Trophoblast cell (in vitro differentiated cells and primary cell): ENCODE results near the gene EMP2.

Experiments used
- DNase-seq, 2 donors: peaks; one replicate each; pipeline ENCODE4 v3.0.0-alpha.2; 2016
- H2AFZ ChIP-seq: 2 replicates; pipeline ENCODE4 v1.6.1; 2013; ENCODE audit warnings: low read length, moderate library complexity, mild to moderate bottlenecking; ENCODE audit not compliant: insufficient read depth, poor library complexity
- H2AK5ac ChIP-seq: 2 replicates; pipeline ENCODE4 v1.6.1; 2013; ENCODE audit warnings: mild to moderate bottlenecking, low read length
- H2BK120ac ChIP-seq: 2 replicates; pipeline ENCODE4 v1.6.1; 2013; ENCODE audit warnings: low read length, mild to moderate bottlenecking, moderate library complexity; ENCODE audit not compliant: insufficient read depth, poor library complexity
- H2BK12ac ChIP-seq: 2 replicates; pipeline ENCODE4 v1.6.1; 2013; ENCODE audit warnings: mild to moderate bottlenecking, low read length, moderate library complexity
- H2BK5ac ChIP-seq: 2 replicates; pipeline ENCODE4 v1.6.1; 2013; ENCODE audit warnings: low read length, low read depth, moderate library complexity, mild to moderate bottlenecking; ENCODE audit not compliant: poor library complexity
- H3K14ac ChIP-seq: 2 replicates; pipeline ENCODE4 v1.6.1; 2013; ENCODE audit warnings: mild to moderate bottlenecking, low read length
- H3K18ac ChIP-seq: 2 replicates; pipeline ENCODE4 v1.6.1; 2013; ENCODE audit warnings: mild to moderate bottlenecking, low read length
- H3K23ac ChIP-seq: 2 replicates; pipeline ENCODE4 v1.6.1; 2013; ENCODE audit warnings: low read length
- H3K27ac ChIP-seq: 2 replicates; pipeline ENCODE4 v1.5.1; 2013; ENCODE audit warnings: low read depth, mild to moderate bottlenecking, inconsistent platforms, low read length, moderate library complexity
- H3K27me3 ChIP-seq: 2 replicates; pipeline ENCODE4 v1.6.1; 2013; ENCODE audit warnings: inconsistent platforms, mild to moderate bottlenecking, low read length, moderate library complexity; ENCODE audit not compliant: insufficient read depth
- H3K36me3 ChIP-seq, 2 experiments: 1 replicate in 1 of 2; 2 replicates in 1 of 2; pipeline ENCODE4 v1.6.1; 2013; ENCODE audit warnings: low read length in 2 of 2, mild to moderate bottlenecking in 2 of 2, moderate library complexity in 1 of 2; ENCODE audit not compliant: insufficient read depth in 2 of 2, control insufficient read depth in 1 of 2
- H3K4ac ChIP-seq: 2 replicates; pipeline ENCODE4 v1.6.1; 2013; ENCODE audit warnings: low read depth, mild to moderate bottlenecking, low read length, moderate library complexity
- H3K4me1 ChIP-seq, 2 experiments: 1 replicate in 1 of 2; 2 replicates in 1 of 2; pipeline ENCODE4 v1.6.1; 2013; ENCODE audit warnings: low read length in 2 of 2, mild to moderate bottlenecking in 2 of 2, moderate library complexity in 1 of 2; ENCODE audit not compliant: insufficient read depth in 2 of 2, control insufficient read depth in 1 of 2
- H3K4me2 ChIP-seq: 2 replicates; pipeline ENCODE4 v1.6.1; 2013; ENCODE audit warnings: inconsistent platforms, mild to moderate bottlenecking, low read length, moderate library complexity
- H3K4me3 ChIP-seq: 2 replicates; pipeline ENCODE4 v1.5.1; 2013; ENCODE audit warnings: mild to moderate bottlenecking, low read depth, low read length, inconsistent platforms
- H3K79me1 ChIP-seq: one replicate; pipeline ENCODE4 v1.6.1; 2013; ENCODE audit warnings: low read length
- H3K79me2 ChIP-seq: 2 replicates; pipeline ENCODE4 v1.6.1; 2013; ENCODE audit warnings: low read length, mild to moderate bottlenecking; ENCODE audit not compliant: control insufficient read depth, insufficient read depth, poor library complexity
- H3K9ac ChIP-seq: 2 replicates; pipeline ENCODE4 v1.6.1; 2013; ENCODE audit warnings: mild to moderate bottlenecking, low read length
- H3K9me3 ChIP-seq: 2 replicates; pipeline ENCODE4 v1.6.1; 2013; ENCODE audit warnings: low read depth, mild to moderate bottlenecking, control low read depth, inconsistent platforms, low read length; ENCODE audit not compliant: insufficient read depth
- H4K12ac ChIP-seq: 2 replicates; pipeline ENCODE4 v1.6.1; 2013; ENCODE audit warnings: low read depth, mild to moderate bottlenecking, low read length, moderate library complexity
- H4K8ac ChIP-seq: 2 replicates; pipeline ENCODE4 v1.6.1; 2013; ENCODE audit warnings: low read depth, mild to moderate bottlenecking, low read length, moderate library complexity
- H4K91ac ChIP-seq: one replicate; pipeline ENCODE4 v1.6.1; 2013; ENCODE audit warnings: low read depth, mild to moderate bottlenecking, low read length, moderate library complexity
- WGBS: extraction: QIAGEN DNeasy Blood & Tissue Kit; methylation state at CpG from one replicate; pipeline ENCODE4 v1.1.7; 2013; ENCODE audit warnings: missing lambda C conversion rate; ENCODE audit not compliant: insufficient read length, insufficient coverage; ENCODE audit errors: extremely low coverage; 5-methylcytosine and 5-hydroxymethylcytosine counted together

EMP2 gene

DNA sequence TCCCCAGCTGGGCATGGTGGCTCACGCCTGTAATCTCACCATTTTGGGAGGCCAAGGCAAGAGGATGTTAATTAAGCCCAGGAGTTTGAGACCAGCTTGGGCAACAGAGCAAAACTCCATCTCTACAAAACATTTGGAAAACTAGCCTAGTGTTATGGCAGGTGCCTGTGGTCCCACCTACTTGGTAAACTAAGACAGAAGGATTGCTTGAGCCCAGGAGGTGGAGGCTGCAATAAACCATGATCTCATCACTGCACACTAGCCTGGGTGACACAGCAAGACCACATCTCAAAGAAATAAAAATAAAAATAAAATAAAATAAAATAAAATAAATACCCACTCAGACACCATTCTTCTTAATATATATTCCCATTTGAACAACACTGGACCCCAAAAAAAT is 32.0 kb downstream of the EMP2 start:
- H3K23ac ChIP-seq = no peak overlapping the region
- no peak overlapping the region for H2BK12ac ChIP-seq
- no peak overlapping the region for H2BK120ac ChIP-seq
- no peak overlapping the region for H2BK5ac ChIP-seq
- no peak overlapping the region for H3K27ac ChIP-seq
- H3K9me3 ChIP-seq = peaks cover 2% of the 10 kb centered on the region
- no peak overlapping the region for H3K4me2 ChIP-seq
- H2AK5ac ChIP-seq = no peak overlapping the region
- no peak overlapping the region for H4K12ac ChIP-seq
- H3K4me1 ChIP-seq = no peaks in the 10 kb centered on the region
- no peak overlapping the region for H3K9ac ChIP-seq
- H2AFZ ChIP-seq = no peak overlapping the region
- no CpG with 5 or more reads among the region's 1 CpG for WGBS
- no peak overlapping the region for H3K4me3 ChIP-seq
- no peak for DNase-seq
- no peak overlapping the region for H3K4ac ChIP-seq
- no peak overlapping the region for H4K8ac ChIP-seq
- no peak overlapping the region for H4K91ac ChIP-seq
- H3K18ac ChIP-seq = no peak overlapping the region
- H3K36me3 ChIP-seq = peaks cover 17 to 31% of the 10 kb centered on the region in 2 experiments
- no peaks in the 10 kb centered on the region for H3K27me3 ChIP-seq
- no peak overlapping the region for H3K14ac ChIP-seq
- no peaks in the 10 kb centered on the region for H3K79me2 ChIP-seq
- H3K79me1 ChIP-seq = no peaks in the 10 kb centered on the region

DNA sequence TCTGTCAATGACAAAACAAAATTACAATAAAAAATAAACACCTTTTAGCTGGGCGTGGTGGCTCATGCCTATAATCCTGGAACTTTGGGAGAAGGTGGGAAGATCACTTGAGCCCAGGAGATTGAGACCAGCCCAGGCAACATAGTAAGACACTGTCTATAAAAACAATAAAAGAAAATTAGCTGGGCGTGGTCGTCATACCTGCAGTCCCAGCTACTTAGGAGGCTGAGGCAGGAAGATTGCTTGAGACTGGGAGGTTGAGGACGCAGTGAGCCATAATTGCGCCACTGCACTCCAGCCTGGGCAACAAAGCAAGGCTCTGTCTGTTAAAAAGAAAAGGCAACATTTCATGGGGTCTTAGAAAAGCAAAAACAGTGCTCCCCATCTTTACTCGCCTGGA is 32.7 kb downstream of the EMP2 start:
- Histone ChIP-seq H3K27me3 (no peaks in the 10 kb centered on the region), H4K12ac (no peak overlapping the region), H3K23ac (no peak overlapping the region), H2BK12ac (no peak overlapping the region), H3K4me3 (no peak overlapping the region), H3K36me3 (peaks cover 19 to 33% of the 10 kb centered on the region in 2 experiments), H4K8ac (no peak overlapping the region), H3K9ac (no peak overlapping the region), H2BK5ac (no peak overlapping the region), H3K9me3 (peaks cover 2% of the 10 kb centered on the region), H3K18ac (no peak overlapping the region), H3K14ac (no peak overlapping the region), H3K79me2 (no peaks in the 10 kb centered on the region), H3K27ac (no peak overlapping the region), H4K91ac (no peak overlapping the region), H2AK5ac (no peak overlapping the region), H3K79me1 (no peaks in the 10 kb centered on the region), H2AFZ (no peak overlapping the region), H3K4me1 (no peaks in the 10 kb centered on the region), H2BK120ac (no peak overlapping the region), H3K4ac (no peak overlapping the region), H3K4me2 (no peak overlapping the region)
- WGBS = no CpG with 5 or more reads among the region's 6 CpGs
- no peak for DNase-seq

DNA sequence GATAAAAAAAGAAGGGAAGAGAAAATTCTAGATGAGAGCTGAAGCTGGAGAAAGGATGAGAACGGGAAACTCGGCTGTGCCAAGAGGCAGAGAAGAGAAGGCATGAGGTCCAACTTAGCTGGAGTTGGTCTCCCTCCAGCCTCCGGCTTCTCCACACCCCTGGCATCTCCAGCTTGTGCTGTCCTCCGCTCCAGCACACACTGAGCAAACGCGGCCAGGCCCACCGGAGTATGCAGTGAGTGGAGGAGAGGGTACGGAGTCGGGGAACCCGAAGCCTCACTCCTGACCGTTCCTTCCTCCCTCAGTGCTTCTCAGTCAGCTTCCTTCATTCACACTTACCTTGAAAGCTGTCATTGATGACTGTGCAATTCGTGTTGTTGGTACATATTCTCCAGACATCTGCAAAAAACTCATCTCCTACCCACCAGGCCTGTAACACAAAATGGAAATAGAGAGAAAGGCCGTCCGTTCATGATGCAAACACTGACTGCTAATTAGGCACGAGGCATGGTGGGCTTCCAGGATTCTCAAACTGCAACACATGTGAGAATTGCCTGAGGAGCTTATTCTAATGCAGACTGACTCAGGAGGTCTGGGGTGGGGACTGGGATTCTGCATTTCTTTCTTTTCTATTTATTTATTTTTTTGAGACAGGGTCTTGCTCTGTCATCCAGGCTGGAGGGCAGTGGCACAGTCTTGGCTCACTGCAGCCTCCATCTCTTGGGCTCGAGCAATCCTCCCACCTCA is 37.0 kb downstream of the EMP2 start:
- H3K27ac ChIP-seq = no peak overlapping the region
- no peaks in the 10 kb centered on the region for H3K79me1 ChIP-seq
- no peaks in the 10 kb centered on the region for H3K27me3 ChIP-seq
- H3K79me2 ChIP-seq = no peaks in the 10 kb centered on the region
- DNase-seq = no peak
- H2BK120ac ChIP-seq = no peak overlapping the region
- H3K4ac ChIP-seq = no peak overlapping the region
- no peak overlapping the region for H4K91ac ChIP-seq
- no peak overlapping the region for H3K9ac ChIP-seq
- no CpG with 5 or more reads among the region's 16 CpGs for WGBS
- H4K8ac ChIP-seq = no peak overlapping the region
- H2AK5ac ChIP-seq = no peak overlapping the region
- no peak overlapping the region for H4K12ac ChIP-seq
- H3K4me1 ChIP-seq = peaks cover 5 to 10% of the 10 kb centered on the region in 2 experiments
- no peak overlapping the region for H3K4me2 ChIP-seq
- H2BK12ac ChIP-seq = no peak overlapping the region
- H3K4me3 ChIP-seq = no peak overlapping the region
- H3K36me3 ChIP-seq = peaks cover 20 to 36% of the 10 kb centered on the region in 2 experiments
- H3K9me3 ChIP-seq = no peaks in the 10 kb centered on the region
- no peak overlapping the region for H2AFZ ChIP-seq
- no peak overlapping the region for H3K18ac ChIP-seq
- H2BK5ac ChIP-seq = no peak overlapping the region
- H3K23ac ChIP-seq = no peak overlapping the region
- no peak overlapping the region for H3K14ac ChIP-seq

DNA sequence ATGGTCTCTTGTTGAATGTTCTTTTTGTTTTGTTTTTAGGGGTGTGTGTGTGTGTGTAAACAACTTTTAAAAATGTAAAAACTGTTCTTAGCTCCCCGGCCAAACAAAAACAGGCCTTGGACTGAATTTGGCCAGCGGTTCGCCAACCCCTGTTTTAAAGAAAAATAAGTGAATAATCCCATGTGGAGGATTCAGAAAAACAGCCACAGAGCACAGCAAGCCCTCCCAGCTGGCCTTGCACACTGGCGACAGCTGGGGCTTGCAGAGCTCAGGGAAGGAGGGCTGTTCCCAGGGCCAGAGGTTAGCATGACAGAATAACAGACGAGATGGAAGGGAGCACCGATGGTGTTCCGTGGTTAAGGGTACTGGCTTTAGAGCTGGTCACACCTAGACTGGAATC is 39.0 kb downstream of the EMP2 start:
- Histone ChIP-seq H3K4ac (no peak overlapping the region), H2AK5ac (no peak overlapping the region), H4K8ac (no peak overlapping the region), H3K18ac (no peak overlapping the region), H3K4me1 (peaks cover 5 to 10% of the 10 kb centered on the region in 2 experiments), H2BK12ac (no peak overlapping the region), H3K27me3 (no peaks in the 10 kb centered on the region), H4K12ac (peak overlapping the region; percentile 16), H3K9me3 (peaks cover 5% of the 10 kb centered on the region), H2AFZ (no peak overlapping the region), H3K79me2 (no peaks in the 10 kb centered on the region), H4K91ac (no peak overlapping the region), H3K79me1 (no peaks in the 10 kb centered on the region), H3K27ac (no peak overlapping the region), H3K14ac (no peak overlapping the region), H2BK5ac (no peak overlapping the region), H3K9ac (no peak overlapping the region), H2BK120ac (no peak overlapping the region), H3K4me2 (no peak overlapping the region), H3K36me3 (peaks cover 19 to 33% of the 10 kb centered on the region in 2 experiments), H3K4me3 (no peak overlapping the region), H3K23ac (no peak overlapping the region)
- WGBS = no CpG with 5 or more reads among the region's 7 CpGs
- no peak for DNase-seq
